ENCODE measurements around the gene GLDC.
"Not testable (repeated sequence)": the region's sequence is repeated elsewhere in the genome, so short reads cannot be mapped to it uniquely, and the experiment has no call there.

Gene GLDC

GRCh38 chr9:6645355-6646292 lies at the start of gene GLDC:
Gene GLDC, minus strand, starts transcription at chr9:6645729. Its CDS starts 230 bp downstream, at chr9:6645499.
- peak; percentile 21 for DNase-seq (ENCODE audit: low read depth)

GRCh38 chr9:6692881-6693361 lies 47.4 kb upstream of the GLDC start:
- no peak for DNase-seq (ENCODE audit: low read depth)

GRCh38 chr9:6692433-6692832 lies 46.9 kb upstream of the GLDC start:
- no peak for DNase-seq (ENCODE audit: low read depth)

- not testable (repeated sequence) for DNase-seq (ENCODE audit: low read depth)
These were observed 45.1 kb upstream of the GLDC start for GRCh38 chr9:6690675-6691070.

GRCh38 chr9:6689893-6690674 lies 44.6 kb upstream of the GLDC start:
- DNase-seq (ENCODE audit: low read depth) = no peak

GRCh38 chr9:6687180-6687579 lies 41.7 kb upstream of the GLDC start:
- DNase-seq (ENCODE audit: low read depth) = no peak

- no peak for DNase-seq (ENCODE audit: low read depth)
These were observed 40.9 kb upstream of the GLDC start for GRCh38 chr9:6686396-6686795.

- no peak for DNase-seq (ENCODE audit: low read depth)
These were observed 36.5 kb upstream of the GLDC start for GRCh38 chr9:6681957-6682501.

- DNase-seq (ENCODE audit: low read depth) = peak; percentile 86
These were observed 35.8 kb upstream of the GLDC start for GRCh38 chr9:6681147-6681956.

GRCh38 chr9:6680797-6681146 lies 35.2 kb upstream of the GLDC start:
- DNase-seq (ENCODE audit: low read depth) = peak; percentile 57

GRCh38 chr9:6677803-6678202 lies 32.3 kb upstream of the GLDC start:
- DNase-seq (ENCODE audit: low read depth) = no peak

GRCh38 chr9:6676254-6676921 lies 30.9 kb upstream of the GLDC start:
- no peak for DNase-seq (ENCODE audit: low read depth)

GRCh38 chr9:6675268-6675667 lies 29.7 kb upstream of the GLDC start:
- DNase-seq (ENCODE audit: low read depth) = no peak

- DNase-seq (ENCODE audit: low read depth) = no peak
These were observed 27.9 kb upstream of the GLDC start for GRCh38 chr9:6673326-6674025.

GRCh38 chr9:6672118-6672517 lies 26.6 kb upstream of the GLDC start:
- no peak for DNase-seq (ENCODE audit: low read depth)

GRCh38 chr9:6671416-6671815 lies 25.9 kb upstream of the GLDC start:
- no peak for DNase-seq (ENCODE audit: low read depth)

- no peak for DNase-seq (ENCODE audit: low read depth)
These were observed 24.4 kb upstream of the GLDC start for GRCh38 chr9:6669881-6670280.

- DNase-seq (ENCODE audit: low read depth) = no peak
These were observed 22.2 kb upstream of the GLDC start for GRCh38 chr9:6667633-6668280.

- DNase-seq (ENCODE audit: low read depth) = no peak
These were observed 21.6 kb upstream of the GLDC start for GRCh38 chr9:6667080-6667479.

- DNase-seq (ENCODE audit: low read depth) = no peak
These were observed 20.1 kb upstream of the GLDC start for GRCh38 chr9:6665628-6666027.

All from activated T-helper 9 cell treated with anti-CD3 and anti-CD28 coated beads, Interleukin-2, amount 50 U/mL, for 16 hours (primary cell).